Adrenal gland (tissue), 5 donors: ENCODE measurements around the gene AQP12B.

ENCODE experiments used
- CTCF ChIP-seq, 6 experiments: fragments of 450-650 bp in 4 of 6; fragments of 200-600 bp in 2 of 6; sonication (generic) in 1 of 6; IDR thresholded peaks; 1 replicate in 5 of 6; 2 replicates in 1 of 6; pipeline versions ENCODE4 v1.5.1 to v1.8.0; 2016 to 2021; ENCODE audit warnings: antibody characterized with exemption in 6 of 6, mild to moderate bottlenecking in 2 of 6, moderate library complexity in 1 of 6
- POLR2A ChIP-seq, 2 donors: fragments of 450-650 bp; IDR thresholded peaks; one replicate each; pipeline ENCODE4 v1.6.1; 2017; ENCODE audit warnings: antibody characterized with exemption in 2 of 2, mild to moderate bottlenecking in 2 of 2, moderate library complexity in 1 of 2
- donor health status: DM: no; HTN: no; CAD: no.

GRCh38 chr2:240725266-240725665, 42.6 kb upstream of the AQP12B start:
- no peak for TF ChIP-seq CTCF (IDR thresholded peaks at IDR 0.05)
- no peak for TF ChIP-seq POLR2A (IDR thresholded peaks at IDR 0.05)
